Stomach (tissue), 9 donors: ENCODE results near the gene TSNAXIP1. TPM values are rescaled to one million over a fixed set of nuclear protein-coding genes. Genes with fewer than 3 reads are reported as not detected.

Experiments
- DNase-seq, 2 donors: peaks; one replicate each; pipeline versions ENCODE4 v3.0.0 to v3.0.0-alpha.2; 2013 to 2019
- H3K27ac ChIP-seq, 5 donors: fragments of 200-600 bp in 4 of 5; sonication (generic) in 4 of 5; one replicate each; pipeline ENCODE4 v1.5.1; 2013 to 2019; ENCODE audit warnings: mild to moderate bottlenecking in 1 of 5, moderate library complexity in 1 of 5
- H3K27me3 ChIP-seq, 3 donors: fragments of 200-600 bp; sonication (generic); one replicate each; pipeline ENCODE4 v1.5.1; 2017 to 2019; ENCODE audit warnings: mixed run types in 1 of 3
- H3K36me3 ChIP-seq, 4 donors: fragments of 200-600 bp; sonication (generic); 1 replicate in 3 of 4; 2 replicates in 1 of 4; pipeline ENCODE4 v1.5.1; 2016 to 2019
- H3K4me1 ChIP-seq, 4 donors: fragments of 200-600 bp; sonication (generic); one replicate each; pipeline ENCODE4 v1.5.1; 2016 to 2019
- H3K4me3 ChIP-seq, 4 donors: fragments of 200-600 bp; sonication (generic) in 3 of 4; one replicate each; pipeline ENCODE4 v1.5.1; 2016 to 2019; ENCODE audit warnings: mild to moderate bottlenecking in 1 of 4
- H3K9me3 ChIP-seq, 4 donors: fragments of 200-600 bp; sonication (generic); one replicate each; pipeline ENCODE4 v1.5.1; 2016 to 2019
- CTCF ChIP-seq, 7 experiments: fragments of 450-650 bp in 4 of 7; fragments of 200-600 bp in 3 of 7; sonication (generic) in 3 of 7; IDR thresholded peaks; one replicate each; pipeline ENCODE4 v1.5.1; 2016 to 2019; ENCODE audit warnings: antibody characterized with exemption in 7 of 7, control low read depth in 2 of 7, mild to moderate bottlenecking in 1 of 7
- EP300 ChIP-seq: sonication (generic); formaldehyde crosslinking; IDR thresholded peaks from one replicate; pipeline ENCODE4 v1.6.1; 2017; ENCODE audit warnings: antibody characterized with exemption
- POLR2A ChIP-seq, 4 donors: fragments of 450-650 bp; IDR thresholded peaks; one replicate each; pipeline ENCODE4 v1.6.1; 2016; ENCODE audit warnings: antibody characterized with exemption in 4 of 4, control low read depth in 2 of 4, mild to moderate bottlenecking in 1 of 4, moderate library complexity in 1 of 4
- POLR2AphosphoS5 ChIP-seq, 3 donors: sonication (generic); formaldehyde crosslinking; IDR thresholded peaks; one replicate each; pipeline ENCODE4 v1.6.1; 2016; ENCODE audit warnings: antibody characterized with exemption in 3 of 3
- WGBS, 5 donors: extraction: QIAGEN DNeasy Blood & Tissue Kit in 3 of 5; methylation state at CpG; one replicate each; pipeline versions ENCODE4 v1.1.5 to v1.1.7; 2013 to 2018; 5-methylcytosine and 5-hydroxymethylcytosine counted together
- intact Hi-C: fragments of 100-400 bp; cut with DNase I; formaldehyde crosslinking; loops from one replicate; pipeline ENCODE4 v1.15.1; 2023; ENCODE audit warnings: low total_unique reads
- polyA plus RNA-seq, 3 donors: library from polyadenylated mRNA; stranded (reverse); fragments of 200-250 nt; gene quantifications; one replicate each; pipeline ENCODE4 v1.2.3, GENCODE V29; 2013
- total RNA-seq, 5 donors: library from RNA; depleted of rRNA; stranded (reverse); fragments of >200 nt; gene quantifications; one replicate each; pipeline versions ENCODE4 v1.1.0 to v1.2.3, GENCODE V29; 2014 to 2016
- donor health status: healthy with polysubstance abuse.
- donor health status: Bipolar disorder and iron deficiency.
- donor health status: healthy.

The TSNAXIP1 gene
- total and polyA plus RNA-seq, 8 donors: 0.45 to 25.7 (median 1.2) TPM; not detected in 1

GRCh38 chr16:67783353-67783725 is 23.4 kb upstream of the TSNAXIP1 start:
- Histone ChIP-seq H3K9me3 (no peaks in the 10 kb centered on the region), H3K27ac (no peak overlapping the region), H3K36me3 (peaks cover 0 to 6% (median 2%) of the 10 kb centered on the region in 4 donors), H3K4me3 (no peak overlapping the region), H3K27me3 (no peaks in the 10 kb centered on the region), H3K4me1 (peaks cover 9 to 36% (median 33%) of the 10 kb centered on the region in 4 donors)
- intact Hi-C loops: no loop called here
- DNase-seq: no peak
- TF ChIP-seq CTCF (IDR thresholded peaks at IDR 0.05) (no peak), POLR2AphosphoS5 (IDR thresholded peaks at IDR 0.05) (no peak), EP300 (no peak), POLR2A (IDR thresholded peaks at IDR 0.05) (no peak)

- TF ChIP-seq CTCF (IDR thresholded peaks at IDR 0.05): no peak
- TF ChIP-seq EP300: no peak
- TF ChIP-seq POLR2A (IDR thresholded peaks at IDR 0.05): no peak
- no peak for TF ChIP-seq POLR2AphosphoS5 (IDR thresholded peaks at IDR 0.05)
- WGBS, 5 donors: 88 to 97% (median 93%) methylated on average over 5 of the region's 5 CpGs
Measured at GRCh38 chr16:67786491-67786890, 20.2 kb upstream of the TSNAXIP1 start.

GRCh38 chr16:67790071-67790470 is 16.6 kb upstream of the TSNAXIP1 start:
- no peaks in the 10 kb centered on the region for H3K9me3 ChIP-seq
- no peaks in the 10 kb centered on the region for H3K4me1 ChIP-seq
- intact Hi-C loops: no loop called here
- H3K36me3 ChIP-seq: peaks cover 0 to 4% (median 0%) of the 10 kb centered on the region in 4 donors
- H3K27me3 ChIP-seq: no peaks in the 10 kb centered on the region
- no peak for TF ChIP-seq EP300
- TF ChIP-seq POLR2AphosphoS5 (IDR thresholded peaks at IDR 0.05): no peak
- no peak for TF ChIP-seq POLR2A (IDR thresholded peaks at IDR 0.05)
- TF ChIP-seq CTCF (IDR thresholded peaks at IDR 0.05): no peak
- no peak for DNase-seq
- H3K4me3 ChIP-seq: no peak overlapping the region
- no peak overlapping the region for H3K27ac ChIP-seq

More at GRCh38 chr16:67786491-67786890, 20.2 kb upstream of the TSNAXIP1 start:
- no peak overlapping the region for H3K4me3 ChIP-seq
- H3K9me3 ChIP-seq: no peaks in the 10 kb centered on the region
- intact Hi-C loops: no loop called here
- no peaks in the 10 kb centered on the region for H3K27me3 ChIP-seq
- no peak overlapping the region for H3K27ac ChIP-seq
- peaks cover 0 to 4% (median 0%) of the 10 kb centered on the region in 4 donors for H3K36me3 ChIP-seq
- DNase-seq: no peak
- H3K4me1 ChIP-seq: peaks cover 4 to 9% (median 7%) of the 10 kb centered on the region in 4 donors

- 95 to 100% (median 97%) methylated on average over 5 of the region's 5 CpGs for WGBS, 5 donors
- no peak for DNase-seq
Measured at GRCh38 chr16:67796099-67796718, 10.5 kb upstream of the TSNAXIP1 start.

GRCh38 chr16:67800338-67800926 is 6.3 kb upstream of the TSNAXIP1 start:
- peaks cover 4 to 74% (median 60%) of the 10 kb centered on the region in 4 donors for H3K36me3 ChIP-seq
- no peak for TF ChIP-seq EP300
- no peak for TF ChIP-seq POLR2A (IDR thresholded peaks at IDR 0.05)
- no peak for TF ChIP-seq CTCF (IDR thresholded peaks at IDR 0.05)
- no peak for TF ChIP-seq POLR2AphosphoS5 (IDR thresholded peaks at IDR 0.05)
- H3K27me3 ChIP-seq: no peaks in the 10 kb centered on the region
- H3K4me3 ChIP-seq: no peak overlapping the region
- 79 to 93% (median 88%) methylated on average over 7 of the region's 7 CpGs for WGBS, 5 donors
- no peaks in the 10 kb centered on the region for H3K9me3 ChIP-seq
- no peak for DNase-seq
- peaks cover 8 to 48% (median 26%) of the 10 kb centered on the region in 4 donors for H3K4me1 ChIP-seq
- intact Hi-C loops: no loop called here
- no peak overlapping the region for H3K27ac ChIP-seq

More at GRCh38 chr16:67796099-67796718, 10.5 kb upstream of the TSNAXIP1 start:
- Histone ChIP-seq H3K4me1 (peaks cover 0 to 12% (median 6%) of the 10 kb centered on the region in 4 donors), H3K36me3 (peaks cover 4 to 46% (median 32%) of the 10 kb centered on the region in 4 donors), H3K27me3 (no peaks in the 10 kb centered on the region), H3K9me3 (no peaks in the 10 kb centered on the region), H3K27ac (no peak overlapping the region), H3K4me3 (no peak overlapping the region)
- intact Hi-C loops: no loop called here
- no peak for TF ChIP-seq EP300
